ENCODE data around the gene FNDC5. TPM values are rescaled to one million over a fixed set of nuclear protein-coding genes. Genes with fewer than 3 reads are reported as not detected.

Gene FNDC5
- total and polyA plus RNA-seq, 9 donors: 155 to 265 (median 225) TPM

DNA sequence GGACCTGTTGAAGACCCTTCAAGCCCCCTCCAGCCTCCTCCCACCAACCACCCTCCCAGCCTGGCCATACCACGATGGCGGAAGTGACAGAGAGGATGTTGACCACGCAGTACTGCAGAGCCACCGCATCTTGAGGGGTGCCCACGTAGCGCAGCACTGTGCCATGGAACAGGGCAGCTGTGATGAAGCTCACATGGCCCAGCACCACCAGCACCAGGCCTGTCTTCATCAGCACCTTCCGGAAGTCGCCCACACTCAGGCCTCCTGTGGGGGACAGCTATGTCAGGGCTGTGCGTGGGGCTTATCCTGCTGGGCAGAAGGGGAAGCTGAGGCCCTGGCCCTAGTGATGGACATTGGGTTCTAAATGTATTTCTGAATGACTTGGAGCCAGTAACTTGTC is 27.3 kb upstream of the FNDC5 start:
- no peak overlapping the region for H3K4me3 ChIP-seq (ENCODE audit: low read length)
- no peaks in the 10 kb centered on the region for H3K36me3 ChIP-seq (ENCODE audit: control insufficient read depth, insufficient read depth, low read length)
- no peak overlapping the region for H3K27ac ChIP-seq (ENCODE audit: low read length)
- 88% methylated on average over 9 of the region's 9 CpGs for WGBS (ENCODE audit: insufficient coverage)
- peaks cover 56% of the 10 kb centered on the region for H3K27me3 ChIP-seq (ENCODE audit: control insufficient read depth, insufficient read depth, low read length)
- no peak for DNase-seq
- peaks cover 17% of the 10 kb centered on the region for H3K4me1 ChIP-seq (ENCODE audit: control insufficient read depth, insufficient read depth, low read length)
- no peaks in the 10 kb centered on the region for H3K9me3 ChIP-seq (replicated peaks; ENCODE audit: control insufficient read depth, low read depth, low read length)

DNA sequence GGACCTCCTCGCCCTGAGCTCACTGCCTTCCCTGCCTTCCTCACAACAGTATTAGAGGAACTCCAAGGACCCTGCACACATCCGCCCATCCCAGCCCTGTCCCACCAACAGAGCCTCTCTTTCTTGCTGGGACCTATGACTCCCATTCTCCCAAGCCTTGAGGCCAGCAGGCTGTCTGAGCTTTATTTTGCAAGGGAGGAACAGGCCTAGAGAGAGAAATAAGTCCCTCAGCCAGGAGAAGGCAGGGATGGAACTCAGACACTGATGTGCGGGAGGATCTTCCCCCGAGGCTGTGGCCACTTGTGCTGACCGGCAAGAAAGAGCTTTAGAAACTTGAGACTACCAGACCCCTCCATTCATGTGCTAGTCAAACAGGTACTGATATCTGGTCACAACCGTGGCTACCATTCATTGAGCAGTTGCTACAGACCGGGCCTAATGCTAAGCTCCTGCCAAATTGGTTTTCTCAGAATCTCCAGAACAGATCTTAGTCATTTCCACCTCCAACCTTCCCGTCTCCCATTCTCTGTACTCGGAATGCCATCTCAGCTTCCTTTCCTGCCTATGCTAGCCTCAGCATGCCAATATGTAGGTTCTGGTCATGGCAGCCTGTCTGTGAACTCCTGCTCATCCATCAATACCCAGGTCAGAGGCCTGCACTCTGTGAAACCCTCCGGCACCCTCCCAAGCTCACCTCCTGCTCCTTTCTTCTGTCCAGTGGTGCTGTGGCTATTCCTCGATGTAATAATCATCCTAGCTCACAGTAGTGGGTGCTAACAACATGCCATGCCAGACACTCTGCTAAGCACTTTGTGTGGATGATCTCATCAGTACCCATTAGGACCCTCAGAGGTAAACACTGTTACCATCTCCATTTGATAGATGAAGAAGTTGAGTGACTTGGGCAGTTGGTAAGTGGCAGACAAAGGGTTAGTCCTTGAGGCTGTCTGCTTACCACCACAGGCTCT is 26.7 kb upstream of the FNDC5 start:
- Histone ChIP-seq H3K9me3 (replicated peaks; ENCODE audit: control insufficient read depth, low read depth, low read length) (no peaks in the 10 kb centered on the region), H3K4me1 (ENCODE audit: control insufficient read depth, insufficient read depth, low read length) (peaks cover 21% of the 10 kb centered on the region), H3K36me3 (ENCODE audit: control insufficient read depth, insufficient read depth, low read length) (no peaks in the 10 kb centered on the region), H3K27me3 (ENCODE audit: control insufficient read depth, insufficient read depth, low read length) (peaks cover 56% of the 10 kb centered on the region), H3K27ac (ENCODE audit: low read length) (no peak overlapping the region), H3K4me3 (ENCODE audit: low read length) (no peak overlapping the region)
- 58% methylated on average over 9 of the region's 11 CpGs for WGBS (ENCODE audit: insufficient coverage)
- DNase-seq: no peak

- Histone ChIP-seq H3K27me3 (ENCODE audit: control insufficient read depth, insufficient read depth, low read length) (peaks cover 57% of the 10 kb centered on the region), H3K27ac (ENCODE audit: low read length) (no peak overlapping the region), H3K4me1 (ENCODE audit: control insufficient read depth, insufficient read depth, low read length) (peaks cover 20% of the 10 kb centered on the region), H3K36me3 (ENCODE audit: control insufficient read depth, insufficient read depth, low read length) (no peaks in the 10 kb centered on the region), H3K4me3 (ENCODE audit: low read length) (no peak overlapping the region), H3K9me3 (replicated peaks; ENCODE audit: control insufficient read depth, low read depth, low read length) (no peaks in the 10 kb centered on the region)
- DNase-seq: no peak
- 66% methylated on average over 5 of the region's 5 CpGs for WGBS (ENCODE audit: insufficient coverage)
Observed at GRCh38 chr1:32896451-32896850, 25.7 kb upstream of the FNDC5 start.

DNA sequence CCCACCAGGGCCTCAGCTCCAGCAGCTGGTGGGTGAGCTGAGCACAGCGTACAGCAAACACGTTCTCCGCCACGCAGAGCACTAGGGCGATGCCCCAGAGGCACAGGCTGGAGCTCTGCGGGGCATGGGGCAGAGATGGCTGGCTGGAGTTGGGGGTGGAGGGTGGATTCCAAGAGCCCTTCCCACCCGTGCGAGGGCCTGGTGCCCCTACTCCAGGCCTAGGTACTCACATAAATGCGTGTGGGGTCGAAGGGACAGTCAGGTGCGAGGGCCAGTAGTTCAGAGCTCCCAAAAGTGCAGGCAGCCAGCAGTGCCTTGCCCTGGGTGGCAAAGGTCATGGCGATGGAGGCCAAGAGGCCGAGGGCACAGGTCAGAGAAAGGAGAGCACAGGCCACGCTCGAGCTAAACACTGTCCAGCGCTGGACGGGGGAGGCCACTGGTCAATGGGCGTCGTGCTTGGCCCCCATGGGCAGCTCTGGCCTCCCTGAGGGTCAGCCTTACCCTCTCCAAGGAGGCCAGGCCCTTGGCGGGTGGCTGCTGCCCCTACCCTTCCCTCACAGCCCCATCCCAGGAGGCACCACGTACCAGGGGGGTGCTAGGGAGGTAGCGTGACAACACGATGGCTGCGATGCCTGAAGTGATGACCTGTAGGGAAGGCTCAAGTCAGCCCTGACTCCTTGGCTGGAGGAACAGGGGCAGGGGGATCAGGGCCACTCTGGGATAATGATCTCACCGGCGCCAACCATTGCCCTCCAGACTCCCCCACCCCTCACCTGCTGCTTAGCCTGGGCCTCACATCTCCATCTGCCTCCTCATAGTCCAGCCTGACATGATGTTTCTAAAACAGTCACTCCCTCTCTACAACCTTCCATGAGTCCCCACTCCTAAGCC is 24.9 kb upstream of the FNDC5 start:
- Histone ChIP-seq H3K4me1 (ENCODE audit: control insufficient read depth, insufficient read depth, low read length) (peaks cover 15% of the 10 kb centered on the region), H3K27me3 (ENCODE audit: control insufficient read depth, insufficient read depth, low read length) (peaks cover 60% of the 10 kb centered on the region), H3K36me3 (ENCODE audit: control insufficient read depth, insufficient read depth, low read length) (no peaks in the 10 kb centered on the region), H3K4me3 (ENCODE audit: low read length) (no peak overlapping the region), H3K9me3 (replicated peaks; ENCODE audit: control insufficient read depth, low read depth, low read length) (no peaks in the 10 kb centered on the region), H3K27ac (ENCODE audit: low read length) (no peak overlapping the region)
- DNase-seq: no peak
- WGBS (ENCODE audit: insufficient coverage): 79% methylated on average over 18 of the region's 26 CpGs

- Histone ChIP-seq H3K27me3 (ENCODE audit: control insufficient read depth, insufficient read depth, low read length) (peaks cover 51% of the 10 kb centered on the region), H3K9me3 (replicated peaks; ENCODE audit: control insufficient read depth, low read depth, low read length) (no peaks in the 10 kb centered on the region), H3K4me3 (ENCODE audit: low read length) (no peak overlapping the region), H3K4me1 (ENCODE audit: control insufficient read depth, insufficient read depth, low read length) (peaks cover 10% of the 10 kb centered on the region), H3K27ac (ENCODE audit: low read length) (no peak overlapping the region), H3K36me3 (ENCODE audit: control insufficient read depth, insufficient read depth, low read length) (no peaks in the 10 kb centered on the region)
- DNase-seq: no peak
- WGBS (ENCODE audit: insufficient coverage): 36% methylated on average over 3 of the region's 6 CpGs
Observed at GRCh38 chr1:32894681-32895080, 24.0 kb upstream of the FNDC5 start.

- H3K4me3 ChIP-seq (ENCODE audit: low read length): peak overlapping the region; percentile 50
- H3K27me3 ChIP-seq (ENCODE audit: control insufficient read depth, insufficient read depth, low read length): peaks cover 50% of the 10 kb centered on the region
- no peak overlapping the region for H3K27ac ChIP-seq (ENCODE audit: low read length)
- WGBS (ENCODE audit: insufficient coverage): 46% methylated on average over 2 of the region's 8 CpGs
- peaks cover 10% of the 10 kb centered on the region for H3K4me1 ChIP-seq (ENCODE audit: control insufficient read depth, insufficient read depth, low read length)
- no peak for DNase-seq
- H3K36me3 ChIP-seq (ENCODE audit: control insufficient read depth, insufficient read depth, low read length): no peaks in the 10 kb centered on the region
- H3K9me3 ChIP-seq (replicated peaks; ENCODE audit: control insufficient read depth, low read depth, low read length): no peaks in the 10 kb centered on the region
Observed at GRCh38 chr1:32894019-32894600, 23.4 kb upstream of the FNDC5 start.

DNA sequence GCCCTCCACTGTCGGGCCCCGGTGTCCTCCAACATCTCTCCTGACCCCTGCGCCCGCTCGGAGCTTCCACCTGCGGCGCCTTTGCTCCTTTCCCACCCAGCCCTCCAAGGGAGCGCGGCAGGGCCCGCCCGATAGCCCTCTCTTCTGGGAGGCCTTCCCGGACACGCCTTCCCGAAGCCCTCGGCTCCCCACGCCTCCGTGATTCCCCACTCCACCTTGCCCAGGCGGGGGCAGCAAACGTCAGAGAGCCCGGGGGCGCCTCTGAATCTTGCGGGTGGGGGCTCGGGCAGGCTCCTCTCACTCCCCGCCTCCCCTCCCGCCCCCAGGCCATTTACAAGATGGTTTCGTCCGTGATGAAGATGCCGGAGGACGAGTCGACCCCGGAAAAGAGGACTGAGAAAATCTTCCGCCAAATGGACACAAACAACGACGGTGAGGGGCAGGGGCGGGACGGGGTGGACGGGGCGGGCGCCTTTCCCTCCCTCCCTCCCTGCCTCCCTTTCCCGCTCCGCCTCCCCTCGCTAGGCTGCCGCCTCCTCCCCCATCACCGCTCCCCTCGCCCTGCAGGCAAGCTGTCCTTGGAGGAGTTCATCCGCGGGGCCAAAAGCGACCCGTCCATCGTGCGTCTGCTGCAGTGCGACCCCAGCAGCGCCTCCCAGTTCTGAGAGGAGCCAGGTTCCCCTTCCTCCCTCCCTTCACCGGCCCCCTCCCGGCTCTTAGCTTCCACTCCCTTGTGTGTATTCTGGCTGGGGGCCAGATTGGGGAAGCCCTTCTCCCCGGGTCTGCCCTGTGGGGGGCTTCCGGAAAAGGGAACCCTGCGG is 22.7 kb upstream of the FNDC5 start:
- H3K36me3 ChIP-seq (ENCODE audit: control insufficient read depth, insufficient read depth, low read length): no peaks in the 10 kb centered on the region
- peak; percentile 80 for DNase-seq
- H3K4me3 ChIP-seq (ENCODE audit: low read length): peak overlapping the region; percentile 50
- peak overlapping the region; percentile 13 for H3K27ac ChIP-seq (ENCODE audit: low read length)
- no peaks in the 10 kb centered on the region for H3K9me3 ChIP-seq (replicated peaks; ENCODE audit: control insufficient read depth, low read depth, low read length)
- peaks cover 45% of the 10 kb centered on the region for H3K27me3 ChIP-seq (ENCODE audit: control insufficient read depth, insufficient read depth, low read length)
- under 1% methylated on average over 31 of the region's 58 CpGs for WGBS (ENCODE audit: insufficient coverage)
- H3K4me1 ChIP-seq (ENCODE audit: control insufficient read depth, insufficient read depth, low read length): peaks cover 10% of the 10 kb centered on the region

DNA sequence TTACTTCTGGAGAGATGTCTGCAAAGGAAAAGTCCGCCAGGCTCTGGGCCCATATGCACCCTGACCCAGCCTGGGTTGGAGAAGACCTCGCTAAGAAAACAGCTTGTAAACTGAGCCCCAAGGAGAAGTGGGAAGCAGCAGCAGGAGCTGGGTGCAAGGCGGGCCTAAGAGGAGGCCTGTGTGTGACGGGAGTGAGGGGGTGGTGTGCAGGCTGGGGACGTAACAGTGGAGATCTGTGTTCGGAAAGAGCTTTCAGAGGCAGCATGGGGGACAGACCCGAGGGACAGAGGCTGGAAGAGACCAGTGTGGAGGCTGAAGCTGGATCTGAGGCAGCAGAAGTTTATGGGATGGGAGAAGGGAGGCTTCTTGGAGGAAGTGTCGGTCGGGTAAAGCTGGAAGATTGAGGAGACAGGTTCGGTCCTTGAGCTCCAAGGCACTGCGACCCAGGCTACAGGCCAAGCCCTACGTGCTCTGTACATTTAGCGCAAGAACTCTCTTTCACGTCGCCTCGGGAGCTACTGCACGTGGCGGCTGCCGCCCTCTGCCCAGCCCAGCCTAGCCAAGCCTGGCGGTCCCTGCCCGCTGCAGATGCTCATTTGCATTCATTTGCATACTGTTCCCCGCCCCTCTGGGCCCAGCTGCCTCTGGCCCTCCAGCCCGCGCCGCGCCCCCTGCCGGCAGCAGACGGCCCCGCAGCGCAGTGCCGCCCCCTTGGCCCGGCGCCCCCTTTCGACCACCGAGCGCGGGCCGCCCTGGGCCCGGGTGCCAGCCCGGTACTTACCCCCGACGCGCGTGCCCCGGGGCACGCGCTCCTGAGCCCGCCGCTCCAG is 21.9 kb upstream of the FNDC5 start:
- Histone ChIP-seq H3K27me3 (ENCODE audit: control insufficient read depth, insufficient read depth, low read length) (peaks cover 48% of the 10 kb centered on the region), H3K4me3 (ENCODE audit: low read length) (peak overlapping the region; percentile 50), H3K4me1 (ENCODE audit: control insufficient read depth, insufficient read depth, low read length) (peaks cover 10% of the 10 kb centered on the region), H3K27ac (ENCODE audit: low read length) (no peak overlapping the region), H3K9me3 (replicated peaks; ENCODE audit: control insufficient read depth, low read depth, low read length) (no peaks in the 10 kb centered on the region), H3K36me3 (ENCODE audit: control insufficient read depth, insufficient read depth, low read length) (no peaks in the 10 kb centered on the region)
- WGBS (ENCODE audit: insufficient coverage): 10% methylated on average over 49 of the region's 49 CpGs
- DNase-seq: peak; percentile 50

- DNase-seq: no peak
- Histone ChIP-seq H3K9me3 (replicated peaks; ENCODE audit: control insufficient read depth, low read depth, low read length) (no peaks in the 10 kb centered on the region), H3K4me3 (ENCODE audit: low read length) (no peak overlapping the region), H3K4me1 (ENCODE audit: control insufficient read depth, insufficient read depth, low read length) (peaks cover 11% of the 10 kb centered on the region), H3K27ac (ENCODE audit: low read length) (no peak overlapping the region), H3K36me3 (ENCODE audit: control insufficient read depth, insufficient read depth, low read length) (no peaks in the 10 kb centered on the region), H3K27me3 (ENCODE audit: control insufficient read depth, insufficient read depth, low read length) (peaks cover 58% of the 10 kb centered on the region)
- WGBS (ENCODE audit: insufficient coverage): 100% methylated on average over 1 of the region's 3 CpGs
Observed at GRCh38 chr1:32891630-32892029, 20.9 kb upstream of the FNDC5 start.
